Right ventricle myocardium inferior (tissue), 1 donor: ENCODE results near the gene MEAK7. TPM values are rescaled to one million over a fixed set of nuclear protein-coding genes. Genes with fewer than 3 reads are reported as not detected.

Experiments used
- ATAC-seq: fragments of 200-7000 bp; cut with Tn5 transposase; one replicate; pipeline ENCODE4 v1.9.1; 2020; ENCODE audit warnings: mild to moderate bottlenecking, moderate library complexity
- DNase-seq: peaks from one replicate; pipeline ENCODE4 v3.0.0; 2021; ENCODE audit errors: missing footprints
- intact Hi-C: fragments of 100-400 bp; cut with DNase I; formaldehyde crosslinking; loops from one replicate; pipeline ENCODE4 v1.11.0; 2022
- total RNA-seq: library from RNA; stranded (reverse); fragmentation: NEBNext Ultra II Directional; extraction: Animal tissue kit (Norgen Biotek cat#: 25700); gene quantifications from one replicate; pipeline ENCODE4 v1.2.1, GENCODE V29; 2021
- donor health status: DM: no; HTN: yes; CAD: no; lungs with severe emphysema.

MEAK7 gene
- total RNA-seq, 1 donor from 2014 or later, result 7.4 TPM

GRCh38 chr16:84482001-84482891 lies 22.2 kb downstream of the MEAK7 start:
- DNase-seq, result no peak
- intact Hi-C loops, result loop anchor here (5.0 to 10.0 kb wide), 2 partner anchors 397 to 525 kb away; no protein-coding TSS in a partner anchor
- ATAC-seq, result no peak

GRCh38 chr16:84481051-84481735 lies 23.3 kb downstream of the MEAK7 start:
- ATAC-seq (no peak), DNase-seq (no peak)
- intact Hi-C loops, result loop anchor here (5.0 to 10.0 kb wide), 2 partner anchors 396 to 524 kb away; no protein-coding TSS in a partner anchor

- intact Hi-C loops, result loop anchor here (5.0 to 10.0 kb wide), 2 partner anchors 395 to 523 kb away; no protein-coding TSS in a partner anchor
- ATAC-seq (no peak), DNase-seq (no peak)
Measured at GRCh38 chr16:84479716-84480450, 24.6 kb downstream of the MEAK7 start.

- DNase-seq (no peak), ATAC-seq (no peak)
- intact Hi-C loops, result no loop called here
Measured at GRCh38 chr16:84478172-84478947, 26.1 kb downstream of the MEAK7 start.

GRCh38 chr16:84477661-84478060 lies 26.8 kb downstream of the MEAK7 start:
- intact Hi-C loops, result no loop called here
- no peak for DNase-seq
- no peak for ATAC-seq

- intact Hi-C loops, result no loop called here
- ATAC-seq (no peak), DNase-seq (no peak)
Measured at GRCh38 chr16:84476401-84476800, 28.1 kb downstream of the MEAK7 start.

GRCh38 chr16:84475643-84476240 lies 28.7 kb downstream of the MEAK7 start:
- no peak for DNase-seq
- intact Hi-C loops, result no loop called here
- ATAC-seq, result no peak

GRCh38 chr16:84471966-84472365 lies 32.5 kb downstream of the MEAK7 start:
- DNase-seq (no peak), ATAC-seq (no peak)
- intact Hi-C loops, result no loop called here

GRCh38 chr16:84471316-84471715 lies 33.1 kb downstream of the MEAK7 start:
- DNase-seq (no peak), ATAC-seq (no peak)
- intact Hi-C loops, result no loop called here

GRCh38 chr16:84467709-84468108 lies 36.8 kb downstream of the MEAK7 start:
- intact Hi-C loops, result no loop called here
- DNase-seq, result no peak
- no peak for ATAC-seq

- ATAC-seq, result no peak
- intact Hi-C loops, result no loop called here
- no peak for DNase-seq
Measured at GRCh38 chr16:84467256-84467655, 37.2 kb downstream of the MEAK7 start.

GRCh38 chr16:84466692-84467091 lies 37.8 kb downstream of the MEAK7 start:
- intact Hi-C loops, result no loop called here
- no peak for ATAC-seq
- DNase-seq, result no peak

- DNase-seq (no peak), ATAC-seq (no peak)
- intact Hi-C loops, result no loop called here
Measured at GRCh38 chr16:84465154-84465553, 39.3 kb downstream of the MEAK7 start.

- no peak for DNase-seq
- ATAC-seq, result no peak
- intact Hi-C loops, result no loop called here
Measured at GRCh38 chr16:84464116-84464515, 40.3 kb downstream of the MEAK7 start.

- no peak for DNase-seq
- no peak for ATAC-seq
- intact Hi-C loops, result no loop called here
Measured at GRCh38 chr16:84463221-84463620, 41.2 kb downstream of the MEAK7 start.

- DNase-seq (no peak), ATAC-seq (no peak)
- intact Hi-C loops, result no loop called here
Measured at GRCh38 chr16:84462296-84463210, 41.9 kb downstream of the MEAK7 start.
